Heart right ventricle (tissue), 16 donors: Measurements from ENCODE around the gene EIF6. TPM values are rescaled to one million over a fixed set of nuclear protein-coding genes. Genes with fewer than 3 reads are reported as not detected.

Experiments
- ATAC-seq, 8 donors: fragments of 200-7000 bp; cut with Tn5 transposase; one replicate each; pipeline ENCODE4 v1.9.1; 2020; ENCODE audit warnings: mild to moderate bottlenecking in 8 of 8, moderate library complexity in 8 of 8, moderate number of reproducible peaks in 1 of 8
- DNase-seq, 2 donors: peaks; one replicate each; pipeline ENCODE4 v3.0.0-alpha.2; 2020
- H3K27ac ChIP-seq, 10 donors: fragments of 200-600 bp; sonication (generic) in 2 of 10; one replicate each; pipeline versions ENCODE4 v1.5.0 to v1.8.0; 2020 to 2022; ENCODE audit warnings: mild to moderate bottlenecking in 3 of 10
- H3K27me3 ChIP-seq, 7 donors: fragments of 200-600 bp; one replicate each; pipeline ENCODE4 v1.8.0; 2021 to 2022; ENCODE audit warnings: mild to moderate bottlenecking in 2 of 7
- H3K36me3 ChIP-seq, 9 donors: fragments of 200-600 bp; sonication (generic) in 1 of 9; one replicate each; pipeline versions ENCODE4 v1.5.0 to v1.8.0; 2020 to 2022; ENCODE audit warnings: mild to moderate bottlenecking in 2 of 9
- H3K4me1 ChIP-seq, 9 donors: fragments of 200-600 bp; sonication (generic) in 1 of 9; one replicate each; pipeline versions ENCODE4 v1.5.0 to v1.8.0; 2020 to 2022; ENCODE audit warnings: mild to moderate bottlenecking in 4 of 9
- H3K4me3 ChIP-seq, 10 donors: fragments of 200-600 bp; sonication (generic) in 2 of 10; one replicate each; pipeline versions ENCODE4 v1.5.0 to v1.8.0; 2020 to 2022; ENCODE audit warnings: mild to moderate bottlenecking in 7 of 10, moderate library complexity in 2 of 10
- H3K9me3 ChIP-seq, 11 donors: fragments of 200-600 bp in 10 of 11; sonication (generic) in 2 of 11; one replicate each; pipeline versions ENCODE4 v1.5.0 to v1.8.0; 2013 to 2022; ENCODE audit warnings: mild to moderate bottlenecking in 2 of 11, control low read depth in 1 of 11, moderate library complexity in 1 of 11
- WGBS, 2 donors: extraction: QIAGEN DNeasy Blood & Tissue Kit; methylation state at CpG; one replicate each; pipeline ENCODE4 v1.1.7; 2013; ENCODE audit warnings: inconsistent platforms in 1 of 2; 5-methylcytosine and 5-hydroxymethylcytosine counted together
- intact Hi-C, 10 donors: fragments of 100-400 bp; cut with DNase I; formaldehyde crosslinking; loops; one replicate each; pipeline versions ENCODE4 v1.11.1 to v1.14.2; 2022
- polyA plus RNA-seq, 2 donors: library from polyadenylated mRNA; stranded (reverse); fragments of 200-250 nt; gene quantifications; one replicate each; pipeline ENCODE4 v1.2.3, GENCODE V29; 2013
- total RNA-seq, 10 donors: library from RNA; stranded (reverse); fragmentation: NEBNext Ultra II Directional in 3 of 10; extraction: Animal tissue kit (Norgen Biotek cat#: 25700) in 3 of 10; gene quantifications; one replicate each; pipeline versions ENCODE4 v1.2.1 to v1.2.4, GENCODE V29; 2021 to 2023
- TF ChIP-seq, protein P1 (sequence below), 9 donors: fragments of 200-600 bp; sonication (generic) in 2 of 9; IDR thresholded peaks; one replicate each; pipeline versions ENCODE4 v1.5.0 to v1.8.0; 2021 to 2022; ENCODE audit warnings: antibody characterized with exemption in 9 of 9, mild to moderate bottlenecking in 5 of 9, moderate library complexity in 1 of 9
- donor health status: Arrhythmogenic right ventricular cardiomyopathy.
- donor health status: ischemic (EF 13 %, LVEDD 7.1; RV severe dilation, severe dysfunction).
- donor health status: healthy with polysubstance abuse.
- donor health status: DM: no; HTN: yes; CAD: no.
- donor health status: DM: no; HTN: no; CAD: no.
- donor health status: ischemic (EF 25% LVEDD 6.9; RV normal size, moderate dysfunction).
- donor health status: ischemic (EF 25% LVEDD 5.7; RV mildly dilated, moderate dysfunction).
- donor health status: healthy.
- donor health status: DM: yes; HTN: yes; CAD: no.
- donor health status: Ischemic cardiomyopathy.
- donor health status: ischemic (EF 35%, LVEDD 5.7; RV mildly dilated, moderate dysfunction).
- donor health status: nonischemic (EF 11% LVEDD 7.7; RV severe dilation, severe dysfunction).
- donor health status: DM: yes; HTN: yes; CAD: no.
- donor health status: PGD.
- donor health status: ischemic (EF 29% LVEDD 5.4; RV normal size, mild dysfunction).
- donor health status: nonischemic (EF 23%, LVEDD 6.1; RV moderate dilation, normal function).

EIF6 gene
- total and polyA plus RNA-seq, 12 donors: 28.2 to 155 (median 39.0) TPM

GRCh38 chr20:35252037-35252461 is 32.5 kb downstream of the EIF6 start:
- 68 to 77% methylated on average over 2 of the region's 2 CpGs for WGBS, 2 donors
- no peak overlapping the region for H3K4me3 ChIP-seq
- H3K9me3 ChIP-seq: no peaks in the 10 kb centered on the region
- peaks cover 0 to 4% (median 1%) of the 10 kb centered on the region in 9 donors for H3K4me1 ChIP-seq
- peaks cover 0 to 10% (median 0%) of the 10 kb centered on the region in 9 donors for H3K36me3 ChIP-seq
- ATAC-seq: no peak
- H3K27ac ChIP-seq: peak overlapping the region in 1 of 10 donors; percentile 26
- H3K27me3 ChIP-seq: no peaks in the 10 kb centered on the region
- intact Hi-C loops: no loop called here
- no peak for DNase-seq
- TF ChIP-seq, protein P1, sequence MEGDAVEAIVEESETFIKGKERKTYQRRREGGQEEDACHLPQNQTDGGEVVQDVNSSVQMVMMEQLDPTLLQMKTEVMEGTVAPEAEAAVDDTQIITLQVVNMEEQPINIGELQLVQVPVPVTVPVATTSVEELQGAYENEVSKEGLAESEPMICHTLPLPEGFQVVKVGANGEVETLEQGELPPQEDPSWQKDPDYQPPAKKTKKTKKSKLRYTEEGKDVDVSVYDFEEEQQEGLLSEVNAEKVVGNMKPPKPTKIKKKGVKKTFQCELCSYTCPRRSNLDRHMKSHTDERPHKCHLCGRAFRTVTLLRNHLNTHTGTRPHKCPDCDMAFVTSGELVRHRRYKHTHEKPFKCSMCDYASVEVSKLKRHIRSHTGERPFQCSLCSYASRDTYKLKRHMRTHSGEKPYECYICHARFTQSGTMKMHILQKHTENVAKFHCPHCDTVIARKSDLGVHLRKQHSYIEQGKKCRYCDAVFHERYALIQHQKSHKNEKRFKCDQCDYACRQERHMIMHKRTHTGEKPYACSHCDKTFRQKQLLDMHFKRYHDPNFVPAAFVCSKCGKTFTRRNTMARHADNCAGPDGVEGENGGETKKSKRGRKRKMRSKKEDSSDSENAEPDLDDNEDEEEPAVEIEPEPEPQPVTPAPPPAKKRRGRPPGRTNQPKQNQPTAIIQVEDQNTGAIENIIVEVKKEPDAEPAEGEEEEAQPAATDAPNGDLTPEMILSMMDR (IDR thresholded peaks at IDR 0.05): no peak

GRCh38 chr20:35251613-35251940 is 33.0 kb downstream of the EIF6 start:
- ATAC-seq: no peak
- no peak for DNase-seq
- no peaks in the 10 kb centered on the region for H3K4me1 ChIP-seq
- H3K36me3 ChIP-seq: peaks cover 0 to 15% (median 0%) of the 10 kb centered on the region in 9 donors
- no peak overlapping the region for H3K27ac ChIP-seq
- H3K4me3 ChIP-seq: no peak overlapping the region
- TF ChIP-seq, protein P1 (IDR thresholded peaks at IDR 0.05): no peak
- H3K9me3 ChIP-seq: no peaks in the 10 kb centered on the region
- no peaks in the 10 kb centered on the region for H3K27me3 ChIP-seq
- 96 to 97% methylated on average over 2 of the region's 2 CpGs for WGBS, 2 donors
- intact Hi-C loops: no loop called here

DNA sequence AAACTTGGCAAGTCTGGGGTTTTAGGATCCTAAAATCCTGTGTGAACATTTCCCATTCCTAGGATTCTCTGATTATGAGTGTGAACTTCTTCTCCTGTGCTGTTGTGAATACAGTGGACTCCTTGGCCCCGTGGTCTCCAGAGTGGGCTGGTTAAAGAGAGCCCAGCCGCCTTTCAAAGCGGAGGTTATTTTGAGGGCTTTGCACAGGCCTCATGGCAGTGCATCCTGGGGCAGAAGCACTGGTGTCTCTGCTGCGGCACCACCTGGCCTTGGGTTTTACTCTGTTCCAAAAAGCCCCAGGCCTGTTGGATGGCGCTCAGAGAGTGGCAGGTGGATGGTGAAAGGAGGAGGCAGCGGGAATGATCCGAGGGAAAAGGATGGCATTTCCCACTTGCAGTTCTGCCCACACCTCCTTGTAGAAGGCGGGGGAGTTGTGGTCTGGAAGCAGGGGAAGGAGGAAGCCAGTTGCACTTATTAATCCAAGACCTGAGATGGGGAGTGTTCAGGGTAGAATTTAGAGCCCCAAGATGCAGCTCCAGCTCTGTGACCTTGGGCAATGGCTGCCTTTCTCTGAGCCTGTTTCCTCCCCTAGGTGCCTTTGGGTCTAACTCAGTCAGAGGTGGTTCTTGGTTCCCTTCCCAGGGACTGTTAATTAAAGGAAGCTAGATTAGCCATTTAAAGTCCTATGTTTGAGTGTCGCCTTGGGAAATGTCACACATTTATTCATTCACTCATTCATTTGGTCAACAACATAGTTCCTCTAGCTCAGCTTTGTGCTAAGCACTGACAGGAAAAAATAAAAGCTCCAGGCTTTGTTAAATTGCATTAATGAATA is 35.7 kb downstream of the EIF6 start:
- TF ChIP-seq, protein P1 (IDR thresholded peaks at IDR 0.05): no peak
- Histone ChIP-seq H3K4me1 (no peaks in the 10 kb centered on the region), H3K27me3 (no peaks in the 10 kb centered on the region), H3K27ac (no peak overlapping the region), H3K36me3 (peaks cover 0 to 5% (median 0%) of the 10 kb centered on the region in 9 donors), H3K9me3 (no peaks in the 10 kb centered on the region), H3K4me3 (no peak overlapping the region)
- ATAC-seq: no peak
- DNase-seq: no peak
- 81% methylated on average over 9 of the region's 9 CpGs for WGBS, 2 donors
- intact Hi-C loops: no loop called here

GRCh38 chr20:35246723-35247122 is 37.8 kb downstream of the EIF6 start:
- no peaks in the 10 kb centered on the region for H3K4me1 ChIP-seq
- TF ChIP-seq, protein P1 (IDR thresholded peaks at IDR 0.05): no peak
- no peak overlapping the region for H3K4me3 ChIP-seq
- no peaks in the 10 kb centered on the region for H3K9me3 ChIP-seq
- DNase-seq (no peak), ATAC-seq (no peak)
- WGBS, 2 donors: 91 to 93% methylated on average over 12 of the region's 12 CpGs
- no peaks in the 10 kb centered on the region for H3K27me3 ChIP-seq
- H3K36me3 ChIP-seq: peaks cover 0 to 5% (median 0%) of the 10 kb centered on the region in 9 donors
- intact Hi-C loops: no loop called here
- no peak overlapping the region for H3K27ac ChIP-seq
